ENCODE data around the gene CPNE8. TPM values are rescaled to one million over a fixed set of nuclear protein-coding genes. Genes with fewer than 3 reads are reported as not detected.
"Not testable (repeated sequence)": the region's sequence is repeated elsewhere in the genome, so short reads cannot be mapped to it uniquely, and the experiment has no call there.

CPNE8 gene
- total RNA-seq, 1 experiment from 2014 or later, result 7.2 TPM

DNA sequence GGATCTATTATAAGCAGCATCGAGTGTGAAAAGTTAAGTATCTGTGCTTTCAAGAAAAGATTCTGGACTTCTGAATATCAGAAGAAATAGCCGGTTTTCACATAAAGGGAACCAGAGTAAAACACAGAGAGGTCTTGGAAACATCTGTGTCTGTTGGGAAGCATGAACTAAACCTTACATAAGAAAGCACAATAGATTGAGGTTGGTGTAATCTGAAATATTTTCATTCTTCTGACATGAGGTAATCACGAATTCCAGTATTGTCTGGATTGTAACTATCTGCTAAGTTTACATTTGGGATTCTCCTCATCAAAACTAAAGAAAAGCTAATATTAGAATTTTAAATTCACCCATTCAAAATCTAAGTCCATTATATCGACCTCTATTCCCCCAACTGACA lies 161.3 kb downstream of the CPNE8 start:
- H3K79me2 ChIP-seq (ENCODE audit: low read length), result no peaks in the 10 kb centered on the region

DNA sequence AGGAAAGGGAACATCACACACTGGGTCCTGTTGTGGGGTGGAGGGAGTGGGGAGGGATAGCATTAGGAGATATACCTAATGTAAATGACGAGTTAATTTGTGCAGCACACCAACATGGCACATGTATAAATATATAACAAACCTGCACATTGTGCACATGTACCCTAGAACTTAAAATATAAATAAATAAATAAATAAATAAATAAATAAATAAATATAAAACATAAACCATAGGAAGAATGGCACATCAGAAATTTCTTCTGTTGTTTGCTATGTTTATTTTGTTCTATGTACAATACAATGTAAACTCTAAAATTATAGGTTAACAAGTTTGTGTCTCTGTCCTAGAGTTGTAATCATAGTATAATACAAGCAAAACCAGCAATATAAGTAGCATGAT lies 162.9 kb downstream of the CPNE8 start:
- H3K9me3 ChIP-seq (ENCODE audit: low read length); intact Hi-C loops (cut with micrococcal nuclease); H3K4me1 ChIP-seq (ENCODE audit: insufficient read depth, low read length); H4K20me1 ChIP-seq (ENCODE audit: low read length); H3K27me3 ChIP-seq (ENCODE audit: low read length); H3K4me3 ChIP-seq (ENCODE audit: low read length); ATAC-seq; BruUV-seq (replicated peaks); H3K4me2 ChIP-seq (ENCODE audit: low read length); H3K79me2 ChIP-seq (ENCODE audit: low read length); DNase-seq; H3F3A ChIP-seq (ENCODE audit: low read length, unreplicated experiment); H3K9me2 ChIP-seq (replicated peaks; ENCODE audit: low read length); H3K27ac ChIP-seq (ENCODE audit: low read length); CTCF ChIA-PET; H2AFZ ChIP-seq (ENCODE audit: low read length); H3K36me3 ChIP-seq (ENCODE audit: low read depth, low read length); POLR2A ChIA-PET (ENCODE audit: unreplicated experiment); H3K9ac ChIP-seq (ENCODE audit: low read length): not testable (repeated sequence)

More for the DNA sequence above, 161.3 kb downstream of the CPNE8 start:
- H3K27me3 ChIP-seq (ENCODE audit: low read length), result no peaks in the 10 kb centered on the region
- no peaks in the 10 kb centered on the region for H3F3A ChIP-seq (ENCODE audit: low read length, unreplicated experiment)
- H3K27ac ChIP-seq (ENCODE audit: low read length), result no peak overlapping the region
- H3K9ac ChIP-seq (ENCODE audit: low read length), result no peak overlapping the region
- H3K36me3 ChIP-seq (ENCODE audit: low read depth, low read length), result no peaks in the 10 kb centered on the region
- BruUV-seq (replicated peaks), result no TSS peak
- H3K4me1 ChIP-seq (ENCODE audit: insufficient read depth, low read length), result no peaks in the 10 kb centered on the region
- no peak for ATAC-seq
- no peak overlapping the region for H3K4me2 ChIP-seq (ENCODE audit: low read length)
- DNase-seq, result no peak
- TF ChIP-seq EZH2 (IDR thresholded peaks at IDR 0.05; ENCODE audit: low read length, unreplicated experiment) (no peak), EZH2phosphoT487 (IDR thresholded peaks at IDR 0.05; ENCODE audit: borderline replicate concordance, low read length) (no peak)
- TF ChIP-seq, protein P1, sequence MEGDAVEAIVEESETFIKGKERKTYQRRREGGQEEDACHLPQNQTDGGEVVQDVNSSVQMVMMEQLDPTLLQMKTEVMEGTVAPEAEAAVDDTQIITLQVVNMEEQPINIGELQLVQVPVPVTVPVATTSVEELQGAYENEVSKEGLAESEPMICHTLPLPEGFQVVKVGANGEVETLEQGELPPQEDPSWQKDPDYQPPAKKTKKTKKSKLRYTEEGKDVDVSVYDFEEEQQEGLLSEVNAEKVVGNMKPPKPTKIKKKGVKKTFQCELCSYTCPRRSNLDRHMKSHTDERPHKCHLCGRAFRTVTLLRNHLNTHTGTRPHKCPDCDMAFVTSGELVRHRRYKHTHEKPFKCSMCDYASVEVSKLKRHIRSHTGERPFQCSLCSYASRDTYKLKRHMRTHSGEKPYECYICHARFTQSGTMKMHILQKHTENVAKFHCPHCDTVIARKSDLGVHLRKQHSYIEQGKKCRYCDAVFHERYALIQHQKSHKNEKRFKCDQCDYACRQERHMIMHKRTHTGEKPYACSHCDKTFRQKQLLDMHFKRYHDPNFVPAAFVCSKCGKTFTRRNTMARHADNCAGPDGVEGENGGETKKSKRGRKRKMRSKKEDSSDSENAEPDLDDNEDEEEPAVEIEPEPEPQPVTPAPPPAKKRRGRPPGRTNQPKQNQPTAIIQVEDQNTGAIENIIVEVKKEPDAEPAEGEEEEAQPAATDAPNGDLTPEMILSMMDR (conservative IDR thresholded peaks at IDR 0.05; ENCODE audit: low read depth, low read length), result no peak
- H3K4me3 ChIP-seq (ENCODE audit: low read length), result no peak overlapping the region
- H4K20me1 ChIP-seq (ENCODE audit: low read length), result no peaks in the 10 kb centered on the region
- no peak overlapping the region for H2AFZ ChIP-seq (ENCODE audit: low read length)
- no peaks in the 10 kb centered on the region for H3K9me3 ChIP-seq (ENCODE audit: low read length)
- intact Hi-C loops (cut with micrococcal nuclease), result no loop called here
- no peaks in the 10 kb centered on the region for H3K9me2 ChIP-seq (replicated peaks; ENCODE audit: low read length)
- POLR2A ChIA-PET (ENCODE audit: unreplicated experiment), result no interaction called here
- CTCF ChIA-PET, result no interaction called here

DNA sequence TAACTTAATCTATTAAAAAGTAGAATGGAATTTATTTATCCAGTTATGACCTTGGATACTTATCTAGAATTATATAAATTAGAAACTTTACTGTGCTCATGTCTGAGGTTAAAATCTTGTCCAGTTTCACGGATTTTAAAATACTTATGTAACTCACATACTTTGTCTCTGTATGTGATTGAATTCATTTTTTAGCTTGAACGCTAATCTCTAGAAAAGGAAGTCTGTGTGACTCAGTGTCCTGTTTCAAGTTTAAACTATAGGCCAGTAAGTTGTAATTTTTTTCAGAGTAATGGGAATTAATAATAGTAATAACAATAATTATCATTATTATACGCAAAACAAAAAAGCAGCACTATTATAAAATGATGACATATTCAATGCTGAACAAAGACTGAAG lies 168.6 kb downstream of the CPNE8 start:
- intact Hi-C loops (cut with micrococcal nuclease), result loop anchor here (10.0 kb wide), 1 partner anchor 158 kb away; no protein-coding TSS in a partner anchor
- Histone ChIP-seq H3K4me3 (ENCODE audit: low read length) (no peak overlapping the region), H3K27ac (ENCODE audit: low read length) (no peak overlapping the region), H3K36me3 (ENCODE audit: low read depth, low read length) (no peaks in the 10 kb centered on the region), H3K27me3 (ENCODE audit: low read length) (no peaks in the 10 kb centered on the region), H2AFZ (ENCODE audit: low read length) (no peak overlapping the region), H4K20me1 (ENCODE audit: low read length) (no peaks in the 10 kb centered on the region), H3K79me2 (ENCODE audit: low read length) (no peaks in the 10 kb centered on the region), H3K9ac (ENCODE audit: low read length) (no peak overlapping the region), H3K9me2 (replicated peaks; ENCODE audit: low read length) (no peaks in the 10 kb centered on the region), H3K9me3 (ENCODE audit: low read length) (no peaks in the 10 kb centered on the region), H3F3A (ENCODE audit: low read length, unreplicated experiment) (no peaks in the 10 kb centered on the region), H3K4me2 (ENCODE audit: low read length) (no peak overlapping the region), H3K4me1 (ENCODE audit: insufficient read depth, low read length) (no peaks in the 10 kb centered on the region)
- POLR2A ChIA-PET (ENCODE audit: unreplicated experiment), result no interaction called here
- TF ChIP-seq, protein P1 (conservative IDR thresholded peaks at IDR 0.05; ENCODE audit: low read depth, low read length), result no peak
- TF ChIP-seq EZH2phosphoT487 (IDR thresholded peaks at IDR 0.05; ENCODE audit: borderline replicate concordance, low read length), result no peak
- no peak for TF ChIP-seq EZH2 (IDR thresholded peaks at IDR 0.05; ENCODE audit: low read length, unreplicated experiment)
- CTCF ChIA-PET, result no interaction called here
- ATAC-seq, result no peak
- no TSS peak for BruUV-seq (replicated peaks)
- DNase-seq, result no peak

Data from PC-3 (cell line).